HG03108 (cell line): ENCODE data around the gene STXBP6.

Experiments used
- ATAC-seq: cut with Tn5 transposase; IDR thresholded peaks from one replicate; pipeline ENCODE4 v1.9.1; 2021; ENCODE audit warnings: moderate library complexity; ENCODE audit not compliant: unreplicated experiment

STXBP6 gene

DNA sequence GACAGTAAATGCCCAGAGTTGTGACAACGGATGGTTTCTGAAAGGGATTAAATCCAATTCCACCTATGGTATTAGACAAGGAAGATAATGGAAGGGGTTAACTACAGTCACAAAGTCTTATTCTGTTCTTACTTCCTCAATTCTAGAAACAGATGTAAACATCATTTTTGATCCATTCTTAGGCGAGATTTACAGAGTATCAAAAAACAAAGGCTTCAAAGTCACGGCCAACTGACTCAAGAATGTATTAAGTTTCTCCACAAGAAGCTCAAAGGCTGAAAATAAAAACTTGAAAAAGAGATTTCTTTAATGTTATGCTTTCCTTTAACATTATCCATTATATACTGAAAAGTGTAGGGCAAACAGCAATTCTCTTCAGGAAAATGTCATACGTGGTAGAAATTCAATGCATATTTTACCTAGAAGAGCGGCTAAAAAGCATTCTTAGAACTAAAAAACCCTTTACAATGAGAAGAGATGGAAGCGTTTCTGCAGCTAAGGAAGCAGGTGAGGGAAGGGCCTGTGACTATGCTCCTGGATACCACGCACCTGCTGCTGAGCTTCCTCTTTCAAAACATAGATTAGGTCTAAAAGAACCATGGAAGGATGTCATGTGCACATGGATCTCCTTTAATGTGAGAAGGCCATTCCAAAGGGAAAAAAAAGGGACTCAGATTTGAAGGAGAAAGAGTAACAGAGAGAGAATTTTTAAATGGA, 185.8 kb downstream of the STXBP6 start:
- no peak for ATAC-seq

DNA sequence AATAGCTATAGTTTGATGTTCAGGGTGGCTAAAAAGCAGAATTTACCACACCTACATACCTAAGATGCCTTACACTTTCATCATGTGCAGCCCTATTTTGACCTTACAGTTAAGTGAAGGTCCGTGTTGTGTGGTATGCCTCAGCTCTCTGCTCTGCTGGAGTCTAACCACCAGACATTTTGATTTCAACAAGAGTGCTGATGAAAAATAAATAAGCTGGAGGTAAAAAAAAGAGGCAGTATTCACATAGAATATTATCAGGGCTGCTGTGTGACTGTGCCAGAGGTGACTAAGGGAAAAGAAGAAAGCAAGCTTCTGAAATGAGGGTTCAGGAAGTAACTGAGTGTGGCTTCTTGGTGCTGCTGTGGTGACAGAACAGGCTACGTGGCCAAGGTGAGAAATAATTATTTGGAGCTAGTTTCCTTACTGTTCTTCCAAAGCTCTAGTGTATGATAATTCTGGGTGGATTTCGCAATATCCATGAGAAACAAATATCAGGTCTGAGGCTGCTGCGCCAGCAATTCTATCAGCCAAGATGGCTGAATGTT, 188.8 kb downstream of the STXBP6 start:
- ATAC-seq = no peak

DNA sequence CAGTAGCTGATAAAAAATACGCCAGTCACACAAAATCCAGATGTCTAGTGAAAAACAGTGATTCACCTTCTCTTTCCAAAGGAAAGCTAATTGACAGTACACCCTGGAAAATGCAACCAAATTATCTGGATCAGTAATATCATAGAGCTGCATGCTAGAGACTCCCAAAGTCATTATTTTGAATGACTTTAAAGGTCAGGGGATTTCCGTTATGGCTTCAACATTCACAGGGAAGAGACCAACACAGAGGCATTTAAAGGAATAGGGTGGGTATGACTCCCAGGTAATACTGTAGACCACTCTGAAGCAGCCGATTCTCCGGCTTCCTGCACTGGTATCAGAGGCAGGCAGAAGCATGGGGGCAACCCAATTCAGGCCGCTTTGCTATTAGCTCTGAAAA, 190.4 kb downstream of the STXBP6 start:
- ATAC-seq = no peak

- ATAC-seq = no peak
Observed at GRCh38 chr14:24858684-24859083, 191.3 kb downstream of the STXBP6 start.

GRCh38 chr14:24858052-24858451, 191.9 kb downstream of the STXBP6 start:
- ATAC-seq = no peak

DNA sequence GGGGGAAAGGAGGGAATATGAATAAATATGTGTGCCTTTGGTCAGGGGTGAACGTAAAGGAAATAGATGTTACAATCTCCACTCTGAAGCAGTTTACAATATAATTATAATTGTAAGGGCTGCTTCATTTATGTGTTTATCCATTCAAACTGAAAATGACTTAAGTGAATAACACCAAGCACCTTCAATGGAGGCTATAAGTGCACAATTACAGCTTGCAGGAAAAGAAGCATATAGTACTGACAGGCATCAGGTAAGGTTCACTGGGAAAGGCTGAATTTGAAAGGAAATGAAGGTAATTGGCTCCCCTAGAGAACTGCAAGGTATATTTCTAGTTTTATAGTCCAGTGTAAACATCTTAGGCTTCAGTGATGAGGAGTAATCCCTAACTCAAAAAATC, 192.7 kb downstream of the STXBP6 start:
- no peak for ATAC-seq

DNA sequence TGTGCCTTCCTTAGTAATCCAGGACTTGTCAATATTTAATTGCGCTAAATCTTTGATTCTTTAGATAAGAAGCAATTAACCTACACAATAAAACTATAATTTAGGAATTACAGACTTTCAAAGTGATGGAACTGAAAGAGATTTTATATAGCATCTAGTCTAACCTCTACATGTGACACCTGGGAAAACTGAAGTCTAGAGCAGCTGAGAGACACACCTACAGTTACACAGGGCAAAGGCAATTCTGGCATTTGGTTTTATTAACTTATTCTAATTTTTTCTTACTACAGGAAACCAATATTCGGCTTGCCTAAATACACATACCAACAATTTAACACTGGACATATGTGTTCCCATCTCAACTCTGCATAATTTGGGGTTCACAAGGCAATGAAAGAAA, 196.5 kb downstream of the STXBP6 start:
- no peak for ATAC-seq

DNA sequence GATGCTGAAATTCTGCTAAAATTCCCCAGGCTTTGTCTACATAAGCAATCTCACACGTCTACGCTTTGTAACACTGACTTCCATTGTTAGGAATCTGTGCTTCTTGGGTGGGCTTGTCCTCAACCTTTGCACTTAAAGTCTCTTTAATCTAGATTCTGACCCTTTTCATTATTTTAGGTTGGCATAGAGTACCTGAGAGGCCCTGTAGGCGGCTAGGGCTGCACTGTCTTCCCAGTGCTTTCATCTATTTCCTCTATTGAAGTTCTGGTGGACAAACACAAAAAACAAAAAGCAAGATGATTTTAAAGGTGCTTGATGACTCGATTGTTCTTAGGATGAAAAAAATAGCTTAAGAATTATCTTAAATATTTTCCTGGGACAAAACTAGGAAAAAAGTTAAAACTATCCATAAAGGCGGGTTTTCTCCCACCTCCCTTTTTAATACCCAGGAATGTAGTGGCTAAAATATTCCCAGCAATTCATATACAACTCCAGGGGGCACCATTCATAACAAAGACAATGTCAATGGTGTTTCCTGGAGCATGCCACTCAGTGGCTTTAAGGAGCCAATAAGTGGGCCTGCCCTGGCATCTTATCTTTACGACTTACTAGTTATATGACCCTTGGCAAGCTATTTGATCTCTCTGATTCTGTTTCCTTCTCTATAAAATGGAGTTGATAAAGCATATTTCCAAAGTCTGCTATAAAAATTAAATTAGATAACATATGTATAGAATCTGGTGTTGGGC, 197.5 kb downstream of the STXBP6 start:
- ATAC-seq = no peak

GRCh38 chr14:24851837-24852236, 198.1 kb downstream of the STXBP6 start:
- no peak for ATAC-seq

GRCh38 chr14:24851406-24851805, 198.5 kb downstream of the STXBP6 start:
- no peak for ATAC-seq

GRCh38 chr14:24850072-24850471, 199.9 kb downstream of the STXBP6 start:
- no peak for ATAC-seq

DNA sequence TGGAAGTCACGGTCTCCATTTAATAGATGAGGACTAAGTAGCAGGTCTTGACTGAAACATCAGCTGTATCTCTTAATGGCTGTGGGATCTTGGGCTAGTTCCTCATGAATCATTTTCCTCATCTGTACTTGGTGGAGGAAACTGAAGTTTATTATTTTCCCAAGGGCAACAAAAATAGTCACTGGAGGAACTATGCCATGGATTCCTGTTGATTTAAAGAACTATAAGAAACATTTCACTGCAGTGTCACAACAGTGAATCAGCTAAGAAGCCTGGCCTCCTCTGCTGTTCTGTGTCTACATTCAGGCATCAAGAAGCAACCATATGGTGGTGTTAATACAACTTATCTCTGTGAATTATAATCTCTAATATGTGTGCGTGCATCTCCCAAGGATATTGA, 200.5 kb downstream of the STXBP6 start:
- no peak for ATAC-seq

DNA sequence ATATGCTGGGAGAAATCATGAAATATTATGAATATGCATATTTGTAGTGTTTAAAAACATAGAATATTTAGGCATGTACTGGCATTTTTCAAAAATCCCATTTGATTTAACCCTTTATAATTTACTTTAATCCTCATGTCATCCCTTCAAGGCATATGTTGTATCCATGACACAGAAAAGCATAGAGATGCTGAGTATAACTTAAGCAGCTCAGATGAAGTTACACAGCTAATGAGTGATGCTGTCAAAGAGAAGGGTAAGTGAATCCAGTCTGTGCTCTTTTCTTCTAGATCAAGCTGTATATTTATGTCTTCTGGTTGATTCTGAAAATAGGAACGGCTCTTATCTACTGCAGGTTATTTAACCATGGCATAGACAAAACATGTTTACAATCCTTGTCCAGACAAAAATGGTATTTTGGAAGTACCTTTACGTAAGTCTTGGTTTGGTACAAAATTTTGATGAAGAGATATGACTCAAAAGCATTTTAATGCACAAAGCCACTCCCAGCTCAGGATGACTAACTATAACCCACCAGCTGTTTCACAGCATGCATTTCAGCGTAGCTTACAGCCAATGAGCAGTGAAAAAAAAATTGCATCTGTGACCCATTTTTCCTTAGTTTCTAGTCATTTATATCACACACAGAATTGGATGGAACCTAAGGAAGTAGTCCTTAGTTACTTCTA, 201.7 kb downstream of the STXBP6 start:
- ATAC-seq = no peak

- no peak for ATAC-seq
Observed at GRCh38 chr14:24847568-24848095, 202.3 kb downstream of the STXBP6 start.

DNA sequence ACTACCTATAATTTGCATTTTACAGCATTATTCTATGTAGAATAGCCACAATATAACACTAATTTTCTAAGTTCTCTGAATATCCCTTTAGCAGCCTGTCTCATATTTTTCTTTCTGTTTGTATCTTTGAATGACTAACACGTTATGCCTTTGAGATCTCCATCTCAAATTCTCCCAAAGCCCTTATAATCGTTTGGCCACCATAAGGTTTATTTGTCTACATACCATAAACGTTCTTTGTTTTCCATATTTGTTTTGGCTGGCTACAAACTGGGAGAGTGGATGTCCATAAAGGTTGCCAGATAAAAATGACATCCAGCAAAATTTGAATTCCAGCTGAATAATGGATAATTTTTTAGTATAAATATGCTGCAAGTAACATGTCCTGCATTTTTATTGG, 203.7 kb downstream of the STXBP6 start:
- ATAC-seq = no peak

- no peak for ATAC-seq
Observed at GRCh38 chr14:24845851-24846250, 204.1 kb downstream of the STXBP6 start.

GRCh38 chr14:24844011-24844410, 205.9 kb downstream of the STXBP6 start:
- ATAC-seq = no peak

DNA sequence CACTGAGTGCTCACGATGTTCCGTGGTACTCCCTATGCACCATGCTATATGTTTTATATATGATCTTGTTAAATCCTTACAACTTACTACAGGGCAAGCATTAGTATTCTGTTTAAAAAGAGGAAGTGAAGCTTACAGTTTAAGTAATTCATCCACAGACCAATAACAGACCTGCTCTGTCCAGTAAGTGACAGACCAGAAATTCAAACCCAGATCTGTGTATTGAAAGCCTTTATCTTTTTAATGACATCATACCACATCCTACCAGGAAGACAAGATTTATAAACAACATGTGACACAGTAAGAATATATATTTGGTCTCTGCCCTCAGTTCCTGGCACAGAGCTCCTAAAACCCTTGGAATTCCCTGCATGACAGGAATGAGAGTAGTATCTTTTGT, 206.5 kb downstream of the STXBP6 start:
- ATAC-seq = peak; percentile 88

GRCh38 chr14:24840204-24840893, 209.6 kb downstream of the STXBP6 start:
- ATAC-seq = no peak

DNA sequence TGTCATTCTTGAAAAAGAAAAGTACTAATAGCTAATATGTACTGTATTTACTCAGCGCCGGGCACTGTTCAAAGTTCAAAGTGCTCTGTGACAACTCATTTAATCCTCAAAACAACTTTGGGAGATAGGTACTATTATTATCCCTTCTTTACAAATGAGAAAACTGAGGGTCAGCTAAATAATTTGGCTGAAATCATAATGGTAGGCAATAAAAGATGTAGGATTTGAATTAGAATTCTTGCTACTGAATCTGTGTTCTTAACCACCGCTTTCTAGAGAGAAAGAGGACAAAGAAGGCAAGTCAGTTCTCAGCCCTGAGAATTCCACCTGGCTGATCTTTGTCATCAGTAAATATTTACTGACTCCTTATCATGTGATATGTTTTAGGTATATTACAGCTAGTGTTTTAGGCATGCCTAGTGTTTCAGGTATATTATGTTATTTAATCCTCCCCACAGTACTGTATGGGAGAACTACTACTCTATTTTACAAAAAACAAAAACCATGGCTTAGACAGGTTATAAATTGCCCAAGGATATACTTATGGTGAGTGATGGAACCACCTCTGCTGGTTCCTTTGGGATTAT, 210.2 kb downstream of the STXBP6 start:
- ATAC-seq = no peak
